ENCODE data around the gene TBPL1. TPM values are rescaled to one million over a fixed set of nuclear protein-coding genes. Genes with fewer than 3 reads are reported as not detected.

Gene TBPL1
- total RNA-seq = 45.7 TPM

GRCh38 chr6:133952815-133953633 is at the start of gene TBPL1:
Gene TBPL1 (plus strand): TSS chr6:133953224. CDS start chr6:133980126, 26,902 bp downstream.

Small RNA genes lying within 50 kb of the gene (small RNA-seq; reads per million reads assigned to genes)
- not detected for gene AL449363.1

Other genes with a start within 250 kb of the TBPL1 start
- gene TCF21, start 64.1 kb upstream of the TBPL1 start, total RNA-seq = under 0.01 TPM
- gene SLC2A12, start 99.4 kb downstream of the TBPL1 start, total RNA-seq = 6.2 TPM

Measured in diencephalon (tissue), 1 donor.